Measurements from ENCODE around the gene PDPK1. TPM values are rescaled to one million over a fixed set of nuclear protein-coding genes. Genes with fewer than 3 reads are reported as not detected.
"Not testable (repeated sequence)": the region's sequence is repeated elsewhere in the genome, so short reads cannot be mapped to it uniquely, and the experiment has no call there.

The PDPK1 gene
- total and polyA plus RNA-seq, 2 of the 4 experiments (the other 2 are of a cell fraction), result 10.6 to 27.3 TPM

- dilution Hi-C loops (cut with HindIII; ENCODE audit: low sequenced_read_pairs, unreplicated experiment) (no loop called here), intact Hi-C loops (cut with micrococcal nuclease) (no loop called here), in situ Hi-C loops (cut with MboI; ENCODE audit: low sequenced_read_pairs) (no loop called here)
- no peak overlapping the region for H3K27ac ChIP-seq (ENCODE audit: insufficient read depth, low read length)
- no peak overlapping the region for H2AK9ac ChIP-seq (replicated peaks; ENCODE audit: low read depth, low read length, poor library complexity)
- H3K36me3 ChIP-seq (ENCODE audit: control insufficient read depth, insufficient read depth, low read length), result peaks cover 22% of the 10 kb centered on the region
- 83% methylated on average over 1 of the region's 12 CpGs; no CpG with 5 or more reads in 1 of the 2 experiments for WGBS, 2 experiments (ENCODE audit: extremely low coverage in 2 of 2, insufficient read length in 1 of 2)
- peaks cover 22% of the 10 kb centered on the region for H4K20me1 ChIP-seq (ENCODE audit: insufficient read depth, low read length)
- no peak overlapping the region for H3K4me2 ChIP-seq (ENCODE audit: low read depth, low read length)
- no peak overlapping the region for H2BK15ac ChIP-seq (ENCODE audit: low read depth, low read length)
- H3K79me1 ChIP-seq (ENCODE audit: low read depth in 1 of 2, low read length in 2 of 2), result peaks cover 0 to 20% of the 10 kb centered on the region in 2 experiments; a peak in 2 of 4 replicates
- no peak overlapping the region for H2AFZ ChIP-seq (replicated peaks; ENCODE audit: low read length, poor library complexity)
- no peak overlapping the region for H3K4me3 ChIP-seq (ENCODE audit: insufficient read depth, low read depth, low read length)
- H2BK5ac ChIP-seq (ENCODE audit: low read depth, low read length, poor library complexity, severe bottlenecking), result no peak overlapping the region
- no peaks in the 10 kb centered on the region for H3K27me3 ChIP-seq (ENCODE audit: control insufficient read depth, insufficient read depth, low read length)
- CTCF ChIA-PET, result no interaction called here
- H3K4me1 ChIP-seq (ENCODE audit: control insufficient read depth, insufficient read depth, low read length), result no peaks in the 10 kb centered on the region; the same call in 1 of the 2 replicates
- ATAC-seq (ENCODE audit: low read depth) (no peak), DNase-seq (no peak)
- H3K56ac ChIP-seq (ENCODE audit: extremely low read depth, insufficient read depth, low read length), result no peak overlapping the region
- no peak overlapping the region for H2BK120ac ChIP-seq (ENCODE audit: low read depth, low read length)
- H3K23ac ChIP-seq (ENCODE audit: low read depth, low read length), result no peak overlapping the region
- H4K8ac ChIP-seq (ENCODE audit: low read depth in 2 of 2, low read length in 2 of 2), result no peak overlapping the region
- H2BK20ac ChIP-seq (ENCODE audit: low read depth, low read length), result no peak overlapping the region
- no peak overlapping the region for H2AK5ac ChIP-seq (ENCODE audit: low read depth, low read length)
- H4K91ac ChIP-seq (ENCODE audit: insufficient read depth, low read depth, low read length), result no peak overlapping the region
- POLR2A ChIA-PET (ENCODE audit: unreplicated experiment), result no interaction called here
- no peaks in the 10 kb centered on the region for H3K9me3 ChIP-seq (ENCODE audit: control insufficient read depth, insufficient read depth, low read length)
- no peak overlapping the region for H3K18ac ChIP-seq (ENCODE audit: low read depth, low read length)
- no peak overlapping the region for H3K9ac ChIP-seq (ENCODE audit: low read depth, low read length)
- H3K4ac ChIP-seq (ENCODE audit: low read depth, low read length), result no peak overlapping the region
- TF ChIP-seq CHD1 (IDR thresholded peaks at IDR 0.05; ENCODE audit: low read depth, low read length) (no peak), NFE2L2 (IDR thresholded peaks at IDR 0.05; ENCODE audit: low read depth, low read length) (no peak), SMC3 (IDR thresholded peaks at IDR 0.05; ENCODE audit: low read depth, low read length) (no peak), RFX5 (IDR thresholded peaks at IDR 0.05; ENCODE audit: low read depth, low read length) (no peak)
- no peaks in the 10 kb centered on the region for H3K9me1 ChIP-seq (ENCODE audit: insufficient read depth, low read length)
- BruUV-seq (replicated peaks), result no TSS peak
- H3K14ac ChIP-seq (replicated peaks; ENCODE audit: low read depth, low read length), result no peak overlapping the region
- H4K5ac ChIP-seq (ENCODE audit: low read depth, low read length), result no peak overlapping the region
Observed at GRCh38 chr16:2611499-2611862, 73.7 kb downstream of the PDPK1 start.

- H3K14ac ChIP-seq (replicated peaks; ENCODE audit: low read depth, low read length); H3K4me2 ChIP-seq (ENCODE audit: low read depth, low read length); intact Hi-C loops (cut with micrococcal nuclease); H3K4me1 ChIP-seq (ENCODE audit: control insufficient read depth, insufficient read depth, low read length); H4K5ac ChIP-seq (ENCODE audit: low read depth, low read length); CTCF ChIA-PET; H3K9ac ChIP-seq (ENCODE audit: low read depth, low read length); H3K9me1 ChIP-seq (ENCODE audit: insufficient read depth, low read length); in situ Hi-C loops (cut with MboI; ENCODE audit: low sequenced_read_pairs); H3K4me3 ChIP-seq (ENCODE audit: insufficient read depth, low read depth, low read length); H4K91ac ChIP-seq (ENCODE audit: insufficient read depth, low read depth, low read length); dilution Hi-C loops (cut with HindIII; ENCODE audit: low sequenced_read_pairs, unreplicated experiment); DNase-seq; H2AFZ ChIP-seq (replicated peaks; ENCODE audit: low read length, poor library complexity); H3K4ac ChIP-seq (ENCODE audit: low read depth, low read length); H3K56ac ChIP-seq (ENCODE audit: extremely low read depth, insufficient read depth, low read length); H3K27me3 ChIP-seq (ENCODE audit: control insufficient read depth, insufficient read depth, low read length); H3K23ac ChIP-seq (ENCODE audit: low read depth, low read length); H3K27ac ChIP-seq (ENCODE audit: insufficient read depth, low read length); POLR2A ChIA-PET (ENCODE audit: unreplicated experiment); H3K18ac ChIP-seq (ENCODE audit: low read depth, low read length); BruUV-seq (replicated peaks); H2BK15ac ChIP-seq (ENCODE audit: low read depth, low read length); H2BK5ac ChIP-seq (ENCODE audit: low read depth, low read length, poor library complexity, severe bottlenecking); H4K8ac ChIP-seq (ENCODE audit: low read depth in 2 of 2, low read length in 2 of 2); H2BK20ac ChIP-seq (ENCODE audit: low read depth, low read length); ATAC-seq (ENCODE audit: low read depth); H3K9me3 ChIP-seq (ENCODE audit: control insufficient read depth, insufficient read depth, low read length); H2BK120ac ChIP-seq (ENCODE audit: low read depth, low read length); H2AK9ac ChIP-seq (replicated peaks; ENCODE audit: low read depth, low read length, poor library complexity); H2AK5ac ChIP-seq (ENCODE audit: low read depth, low read length): not testable (repeated sequence)
- Histone ChIP-seq H3K36me3 (ENCODE audit: control insufficient read depth, insufficient read depth, low read length) (peaks cover 22% of the 10 kb centered on the region), H4K20me1 (ENCODE audit: insufficient read depth, low read length) (peaks cover 22% of the 10 kb centered on the region), H3K79me1 (ENCODE audit: low read depth in 1 of 2, low read length in 2 of 2) (peaks cover 0 to 20% of the 10 kb centered on the region in 2 experiments; a peak in 2 of 4 replicates)
- WGBS, 2 experiments (ENCODE audit: extremely low coverage in 2 of 2, insufficient read length in 1 of 2), result no CpG with 5 or more reads among the region's 17 CpGs
Observed at GRCh38 chr16:2611877-2612276, 74.1 kb downstream of the PDPK1 start.

All from IMR-90 (cell line).